ENCODE measurements around the gene TSHB.

The TSHB gene

GRCh38 chr1:115076384-115076915 lies 46.8 kb downstream of the TSHB start:
- Histone ChIP-seq H3K9me3 (ENCODE audit: control insufficient read depth, insufficient read depth, low read length) (no peaks in the 10 kb centered on the region), H3K36me3 (ENCODE audit: control insufficient read depth, insufficient read depth, low read length) (no peaks in the 10 kb centered on the region), H3K4me1 (ENCODE audit: control insufficient read depth, insufficient read depth, low read length) (no peaks in the 10 kb centered on the region), H3K9ac (ENCODE audit: low read depth, low read length) (no peak overlapping the region), H3K27me3 (ENCODE audit: control insufficient read depth, insufficient read depth, low read length) (no peaks in the 10 kb centered on the region), H3K4me3 (ENCODE audit: low read depth, low read length) (no peak overlapping the region)

- Histone ChIP-seq H3K4me3 (ENCODE audit: low read depth, low read length) (no peak overlapping the region), H3K4me1 (ENCODE audit: control insufficient read depth, insufficient read depth, low read length) (no peaks in the 10 kb centered on the region), H3K36me3 (ENCODE audit: control insufficient read depth, insufficient read depth, low read length) (no peaks in the 10 kb centered on the region)
Observed at GRCh38 chr1:115077286-115077983, 47.8 kb downstream of the TSHB start.

GRCh38 chr1:115077984-115078330 lies 48.3 kb downstream of the TSHB start:
- Histone ChIP-seq H3K9ac (ENCODE audit: low read depth, low read length) (no peak overlapping the region), H3K36me3 (ENCODE audit: control insufficient read depth, insufficient read depth, low read length) (no peaks in the 10 kb centered on the region), H3K4me1 (ENCODE audit: control insufficient read depth, insufficient read depth, low read length) (peaks cover under 1% of the 10 kb centered on the region), H3K9me3 (ENCODE audit: control insufficient read depth, insufficient read depth, low read length) (no peaks in the 10 kb centered on the region), H3K27me3 (ENCODE audit: control insufficient read depth, insufficient read depth, low read length) (no peaks in the 10 kb centered on the region), H3K4me3 (ENCODE audit: low read depth, low read length) (no peak overlapping the region)

More at GRCh38 chr1:115077286-115077983, 47.8 kb downstream of the TSHB start:
- H3K27me3 ChIP-seq (ENCODE audit: control insufficient read depth, insufficient read depth, low read length) = no peaks in the 10 kb centered on the region
- no peaks in the 10 kb centered on the region for H3K9me3 ChIP-seq (ENCODE audit: control insufficient read depth, insufficient read depth, low read length)
- no peak overlapping the region for H3K9ac ChIP-seq (ENCODE audit: low read depth, low read length)

- no peaks in the 10 kb centered on the region for H3K27me3 ChIP-seq (ENCODE audit: control insufficient read depth, insufficient read depth, low read length)
- H3K4me1 ChIP-seq (ENCODE audit: control insufficient read depth, insufficient read depth, low read length) = peaks cover 7% of the 10 kb centered on the region
- H3K9ac ChIP-seq (ENCODE audit: low read depth, low read length) = no peak overlapping the region
- H3K4me3 ChIP-seq (ENCODE audit: low read depth, low read length) = no peak overlapping the region
- H3K9me3 ChIP-seq (ENCODE audit: control insufficient read depth, insufficient read depth, low read length) = no peaks in the 10 kb centered on the region
- no peaks in the 10 kb centered on the region for H3K36me3 ChIP-seq (ENCODE audit: control insufficient read depth, insufficient read depth, low read length)
Observed at GRCh38 chr1:115078708-115079107, 49.1 kb downstream of the TSHB start.

- no peaks in the 10 kb centered on the region for H3K36me3 ChIP-seq (ENCODE audit: control insufficient read depth, insufficient read depth, low read length)
- H3K9me3 ChIP-seq (ENCODE audit: control insufficient read depth, insufficient read depth, low read length) = no peaks in the 10 kb centered on the region
- no peak overlapping the region for H3K9ac ChIP-seq (ENCODE audit: low read depth, low read length)
- H3K4me3 ChIP-seq (ENCODE audit: low read depth, low read length) = no peak overlapping the region
- H3K27me3 ChIP-seq (ENCODE audit: control insufficient read depth, insufficient read depth, low read length) = no peaks in the 10 kb centered on the region
- H3K4me1 ChIP-seq (ENCODE audit: control insufficient read depth, insufficient read depth, low read length) = peaks cover 17% of the 10 kb centered on the region
Observed at GRCh38 chr1:115082949-115083348, 53.3 kb downstream of the TSHB start.

Measured in iPS-15b (cell line).